ENCODE results near the gene SLC35F5. TPM values are rescaled to one million over a fixed set of nuclear protein-coding genes. Genes with fewer than 3 reads are reported as not detected.

Gene SLC35F5
- total RNA-seq, 1 donor from 2014 or later = 27.6 TPM

- no peak for TF ChIP-seq CTCF (IDR thresholded peaks at IDR 0.05; ENCODE audit: partially characterized antibody, unreplicated experiment)
- no peak overlapping the region for H3K27ac Mint-ChIP-seq (ENCODE audit: unreplicated experiment)
- H3K4me3 Mint-ChIP-seq (ENCODE audit: unreplicated experiment) = no peak overlapping the region
- peaks cover 2% of the 10 kb centered on the region for H3K9me3 Mint-ChIP-seq (ENCODE audit: unreplicated experiment)
- peaks cover 7% of the 10 kb centered on the region for H3K27me3 Mint-ChIP-seq (ENCODE audit: unreplicated experiment)
- DNase-seq = no peak
- H3K36me3 Mint-ChIP-seq (ENCODE audit: unreplicated experiment) = peaks cover 8% of the 10 kb centered on the region
- H3K4me1 Mint-ChIP-seq (ENCODE audit: low read depth, unreplicated experiment) = no peaks in the 10 kb centered on the region
Measured at GRCh38 chr2:113685471-113685870, 71.0 kb downstream of the SLC35F5 start.

DNA sequence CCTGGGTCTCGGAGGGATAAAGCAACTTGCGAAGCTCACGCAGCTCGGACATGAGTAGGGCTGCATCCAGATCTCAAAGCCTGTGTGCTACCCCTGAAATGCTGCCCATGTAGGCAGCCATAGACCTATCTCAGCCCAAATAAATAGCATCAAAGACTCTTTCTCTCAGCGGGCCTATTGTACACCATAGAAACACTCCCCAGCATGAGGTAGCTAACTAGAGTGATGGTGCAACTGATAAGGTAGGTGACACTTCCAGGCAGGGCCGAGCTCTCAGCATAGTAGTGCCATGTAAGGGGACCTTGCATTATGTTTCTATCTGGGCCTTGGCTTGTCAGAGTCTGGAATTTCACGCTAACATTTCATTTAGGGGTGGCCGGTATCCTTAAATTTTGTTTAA is 77.0 kb downstream of the SLC35F5 start:
- peaks cover 6% of the 10 kb centered on the region for H3K9me3 Mint-ChIP-seq (ENCODE audit: unreplicated experiment)
- TF ChIP-seq CTCF (IDR thresholded peaks at IDR 0.05; ENCODE audit: partially characterized antibody, unreplicated experiment) = no peak
- H3K4me1 Mint-ChIP-seq (ENCODE audit: low read depth, unreplicated experiment) = peaks cover 12% of the 10 kb centered on the region
- no peak overlapping the region for H3K4me3 Mint-ChIP-seq (ENCODE audit: unreplicated experiment)
- DNase-seq = no peak
- no peak overlapping the region for H3K27ac Mint-ChIP-seq (ENCODE audit: unreplicated experiment)
- peaks cover 9% of the 10 kb centered on the region for H3K27me3 Mint-ChIP-seq (ENCODE audit: unreplicated experiment)
- peaks cover 8% of the 10 kb centered on the region for H3K36me3 Mint-ChIP-seq (ENCODE audit: unreplicated experiment)

GRCh38 chr2:113677330-113677729 is 79.1 kb downstream of the SLC35F5 start:
- peaks cover 6% of the 10 kb centered on the region for H3K9me3 Mint-ChIP-seq (ENCODE audit: unreplicated experiment)
- no peak for DNase-seq

GRCh38 chr2:113676623-113677266 is 79.7 kb downstream of the SLC35F5 start:
- no peak for DNase-seq
- Mint-ChIP-seq H3K9me3 (ENCODE audit: unreplicated experiment) (peaks cover 4% of the 10 kb centered on the region), H3K36me3 (ENCODE audit: unreplicated experiment) (peaks cover 3% of the 10 kb centered on the region), H3K27me3 (ENCODE audit: unreplicated experiment) (peaks cover 9% of the 10 kb centered on the region), H3K4me3 (ENCODE audit: unreplicated experiment) (no peak overlapping the region), H3K4me1 (ENCODE audit: low read depth, unreplicated experiment) (peaks cover 30% of the 10 kb centered on the region), H3K27ac (ENCODE audit: unreplicated experiment) (no peak overlapping the region)
- TF ChIP-seq CTCF (IDR thresholded peaks at IDR 0.05; ENCODE audit: partially characterized antibody, unreplicated experiment) = no peak

More at GRCh38 chr2:113677330-113677729, 79.1 kb downstream of the SLC35F5 start:
- Mint-ChIP-seq H3K4me1 (ENCODE audit: low read depth, unreplicated experiment) (peaks cover 26% of the 10 kb centered on the region), H3K36me3 (ENCODE audit: unreplicated experiment) (peaks cover 8% of the 10 kb centered on the region), H3K4me3 (ENCODE audit: unreplicated experiment) (no peak overlapping the region), H3K27ac (ENCODE audit: unreplicated experiment) (no peak overlapping the region), H3K27me3 (ENCODE audit: unreplicated experiment) (peaks cover 8% of the 10 kb centered on the region)
- TF ChIP-seq CTCF (IDR thresholded peaks at IDR 0.05; ENCODE audit: partially characterized antibody, unreplicated experiment) = no peak

- Mint-ChIP-seq H3K36me3 (ENCODE audit: unreplicated experiment) (no peaks in the 10 kb centered on the region), H3K4me3 (ENCODE audit: unreplicated experiment) (peak overlapping the region; percentile 16), H3K27ac (ENCODE audit: unreplicated experiment) (no peak overlapping the region), H3K9me3 (ENCODE audit: unreplicated experiment) (peaks cover 4% of the 10 kb centered on the region), H3K4me1 (ENCODE audit: low read depth, unreplicated experiment) (peaks cover 32% of the 10 kb centered on the region), H3K27me3 (ENCODE audit: unreplicated experiment) (peaks cover 10% of the 10 kb centered on the region)
- no peak for TF ChIP-seq CTCF (IDR thresholded peaks at IDR 0.05; ENCODE audit: partially characterized antibody, unreplicated experiment)
- no peak for DNase-seq
Measured at GRCh38 chr2:113675875-113676274, 80.6 kb downstream of the SLC35F5 start.

Measured in glutamatergic neuron (in vitro differentiated cells).